HepG2 (cell line): ENCODE results near the gene NME1. TPM values are rescaled to one million over a fixed set of nuclear protein-coding genes. Genes with fewer than 3 reads are reported as not detected.

Experiments
- DZIP1 ChIP-seq: sonication (generic); formaldehyde crosslinking; IDR thresholded peaks from 2 replicates; pipeline ENCODE4 v1.5.0; 2020; ENCODE audit warnings: mild to moderate bottlenecking, missing genetic modification reagents
- HOXA3 ChIP-seq: sonication (generic); formaldehyde crosslinking; IDR thresholded peaks from 2 replicates; pipeline ENCODE4 v1.5.0; 2020; ENCODE audit warnings: missing genetic modification reagents
- JUN ChIP-seq: sonication (generic); formaldehyde crosslinking; IDR thresholded peaks from 2 replicates; pipeline ENCODE4 v1.4.0; 2020; ENCODE audit warnings: mild to moderate bottlenecking, missing genetic modification reagents
- KDM6A ChIP-seq: IDR thresholded peaks from 2 replicates; pipeline ENCODE4 v1.6.1; 2016; ENCODE audit warnings: low read depth
- KLF16 ChIP-seq, 2 experiments: sonication (generic) in 1 of 2; formaldehyde crosslinking in 1 of 2; IDR thresholded peaks; 2 replicates each; pipeline versions ENCODE4 v1.6.1 to v1.8.0; 2016 to 2023; ENCODE audit warnings: missing genetic modification reagents in 2 of 2, missing compliant biosample characterization in 1 of 2
- NFE2L1 ChIP-seq: sonication (generic); formaldehyde crosslinking; IDR thresholded peaks from 2 replicates; pipeline ENCODE4 v1.4.0; 2020; ENCODE audit warnings: missing genetic modification reagents, mild to moderate bottlenecking, borderline replicate concordance
- PAWR ChIP-seq: sonication (generic); formaldehyde crosslinking; IDR thresholded peaks from 2 replicates; pipeline ENCODE4 v1.4.0; 2020; ENCODE audit warnings: missing genetic modification reagents, mild to moderate bottlenecking, borderline replicate concordance
- PRMT3 ChIP-seq: sonication (generic); formaldehyde crosslinking; IDR thresholded peaks from 2 replicates; pipeline ENCODE4 v1.8.1; 2022; ENCODE audit warnings: low read depth, mild to moderate bottlenecking, moderate library complexity, missing genetic modification reagents, borderline replicate concordance
- RCOR2 ChIP-seq: IDR thresholded peaks from 2 replicates; pipeline ENCODE4 v1.6.1; 2016; ENCODE audit warnings: missing biosample characterization, missing genetic modification reagents
- SMAD9 ChIP-seq: sonication (generic); formaldehyde crosslinking; IDR thresholded peaks from 2 replicates; pipeline ENCODE4 v1.5.1; 2020; ENCODE audit warnings: mild to moderate bottlenecking, missing genetic modification reagents
- SRSF9 ChIP-seq: fragments of 200-400 bp; formaldehyde crosslinking; IDR thresholded peaks from 2 replicates; pipeline ENCODE4 v1.6.1; 2018; ENCODE audit warnings: borderline replicate concordance, mild to moderate bottlenecking, low read depth, low read length; ENCODE audit not compliant: insufficient read depth, poor library complexity, severe bottlenecking
- STAT5B ChIP-seq: sonication (generic); formaldehyde crosslinking; IDR thresholded peaks from 2 replicates; pipeline ENCODE4 v1.4.0; 2020; ENCODE audit warnings: missing genetic modification reagents
- THYN1 ChIP-seq: sonication (generic); formaldehyde crosslinking; IDR thresholded peaks from 2 replicates; pipeline ENCODE4 v1.8.1; 2023; ENCODE audit warnings: low read depth, mild to moderate bottlenecking, moderate library complexity, missing genetic modification reagents, borderline replicate concordance
- ZNF138 ChIP-seq: sonication (generic); formaldehyde crosslinking; IDR thresholded peaks from 2 replicates; pipeline ENCODE4 v1.5.0; 2020; ENCODE audit warnings: mild to moderate bottlenecking, low read depth, missing genetic modification reagents
- ZNF253 ChIP-seq: sonication (generic); formaldehyde crosslinking; IDR thresholded peaks from 2 replicates; pipeline ENCODE4 v1.8.0; 2022; ENCODE audit warnings: mild to moderate bottlenecking, missing genetic modification reagents, borderline replicate concordance
- ZNF543 ChIP-seq: sonication (generic); formaldehyde crosslinking; IDR thresholded peaks from 2 replicates; pipeline ENCODE4 v1.4.0; 2020; ENCODE audit warnings: mild to moderate bottlenecking, missing genetic modification reagents
- ZNF615 ChIP-seq: sonication (generic); formaldehyde crosslinking; IDR thresholded peaks from 2 replicates; pipeline ENCODE4 v1.5.0; 2020; ENCODE audit warnings: mild to moderate bottlenecking, missing genetic modification reagents, borderline replicate concordance
- ZNF841 ChIP-seq: sonication (generic); formaldehyde crosslinking; IDR thresholded peaks from 2 replicates; pipeline ENCODE4 v1.8.1; 2023; ENCODE audit warnings: missing genetic modification reagents, borderline replicate concordance
- ZNF878 ChIP-seq: sonication (generic); formaldehyde crosslinking; IDR thresholded peaks from 2 replicates; pipeline ENCODE4 v1.8.1; 2023; ENCODE audit warnings: mild to moderate bottlenecking, missing genetic modification reagents, moderate library complexity
- ZSCAN29 ChIP-seq: sonication (generic); formaldehyde crosslinking; conservative IDR thresholded peaks from 2 replicates; pipeline ENCODE4 v1.4.0; 2020; ENCODE audit warnings: mild to moderate bottlenecking, missing genetic modification reagents
- polyA plus RNA-seq, 8 experiments: library from polyadenylated mRNA; depleted of rRNA in 3 of 8; stranded (reverse) in 7 of 8; unstranded in 1 of 8; fragments of >200 nt; fragmentation: Illumina TruSeq in 4 of 8; extraction: Trizol in 4 of 8; gene quantifications; 2 replicates each; pipeline versions ENCODE4 v1.2.1 to v1.2.3, GENCODE V29; 2011 to 2016; ENCODE audit warnings: low read depth in 4 of 8, missing spikeins in 1 of 8, mixed read lengths in 1 of 8; ENCODE audit not compliant: insufficient read depth in 1 of 8
- total RNA-seq, 5 experiments: library from RNA; depleted of rRNA; stranded (reverse); fragments of >200 nt; fragmentation: Illumina TruSeq; extraction: Trizol; gene quantifications; 2 replicates each; pipeline ENCODE4 v1.2.3, GENCODE V29; 2016; ENCODE audit warnings: low read depth in 1 of 5
- TF ChIP-seq, protein P1 (sequence below): sonication (generic); formaldehyde crosslinking; IDR thresholded peaks from 2 replicates; pipeline ENCODE4 v1.8.0; 2022; ENCODE audit warnings: mild to moderate bottlenecking, missing genetic modification reagents, moderate library complexity

Gene NME1
- total and polyA plus RNA-seq, 2 of the 13 experiments (the other 11 are each of a cell fraction or from before 2014, with no cell fraction given): 295 to 516 TPM

GRCh38 chr17:51166198-51166986, 13.0 kb downstream of the NME1 start, which contains the start of gene NME2 (continued):
- TF ChIP-seq KLF16 (CRISPR knock-in tag; IDR thresholded peaks at IDR 0.05) (peak in 1 of 2 experiments; percentile 73; a peak in 2 of 4 replicates), ZNF878 (no peak), THYN1 (CRISPR knock-in tag) (no peak), PAWR (CRISPR knock-in tag) (no peak), RCOR2 (CRISPR knock-in tag) (no peak), ZNF543 (CRISPR knock-in tag) (0 out of 2 replicates have a peak, but pooled peaks have one; percentile 63), HOXA3 (CRISPR knock-in tag) (peak; percentile 65), SMAD9 (CRISPR knock-in tag) (peak; percentile 28; the same call in 1 of the 2 replicates), SRSF9 (no peak), NFE2L1 (CRISPR knock-in tag) (no peak), ZNF138 (CRISPR knock-in tag) (peak; percentile 83; the same call in 1 of the 2 replicates), ZSCAN29 (CRISPR knock-in tag) (no peak), DZIP1 (CRISPR knock-in tag) (no peak), ZNF615 (no peak), JUN (no peak), ZNF841 (peak; percentile 82; the same call in 1 of the 2 replicates), KDM6A (0 out of 2 replicates have a peak, but pooled peaks have one; percentile 12), STAT5B (no peak), PRMT3 (CRISPR knock-in tag) (peak; percentile 29; the same call in 1 of the 2 replicates), ZNF253 (CRISPR knock-in tag) (peak; percentile 17; the same call in 1 of the 2 replicates)
- TF ChIP-seq, protein P1, sequence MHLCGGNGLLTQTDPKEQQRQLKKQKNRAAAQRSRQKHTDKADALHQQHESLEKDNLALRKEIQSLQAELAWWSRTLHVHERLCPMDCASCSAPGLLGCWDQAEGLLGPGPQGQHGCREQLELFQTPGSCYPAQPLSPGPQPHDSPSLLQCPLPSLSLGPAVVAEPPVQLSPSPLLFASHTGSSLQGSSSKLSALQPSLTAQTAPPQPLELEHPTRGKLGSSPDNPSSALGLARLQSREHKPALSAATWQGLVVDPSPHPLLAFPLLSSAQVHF: no peak
